Measurements from ENCODE around the gene CPNE1. TPM values are rescaled to one million over a fixed set of nuclear protein-coding genes. Genes with fewer than 3 reads are reported as not detected.

The CPNE1 gene
- total RNA-seq, 1 experiment from 2014 or later: 155 TPM

DNA sequence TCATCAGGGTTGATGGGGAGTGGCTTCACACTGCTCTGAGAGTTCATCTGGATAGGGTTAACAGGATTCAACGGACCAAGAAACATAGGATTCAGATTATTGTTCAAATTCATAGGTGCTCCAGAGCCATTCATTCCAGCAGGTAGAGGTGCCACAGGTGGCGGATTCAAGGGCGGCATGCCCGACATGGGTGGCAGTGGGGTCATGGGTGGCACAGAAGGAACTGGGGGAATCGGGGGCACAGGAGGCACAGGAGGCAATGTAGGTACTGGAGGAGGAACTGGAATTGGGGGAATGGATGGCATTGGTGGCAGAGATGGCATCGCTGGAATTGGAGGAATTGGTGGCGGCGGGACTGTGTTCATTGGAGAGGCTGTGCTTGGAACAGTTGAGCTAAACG is 10.3 kb downstream of the CPNE1 start:
- Histone ChIP-seq H3K4ac (ENCODE audit: low read depth, low read length) (no peak overlapping the region), H2AK5ac (ENCODE audit: insufficient read length, low read length) (no peak overlapping the region), H2AFZ (ENCODE audit: low read length) (no peak overlapping the region), H3K79me1 (ENCODE audit: insufficient read depth, low read depth, low read length, poor library complexity, severe bottlenecking) (peaks cover 5% of the 10 kb centered on the region), H4K91ac (ENCODE audit: insufficient read length, low read depth, low read length) (no peak overlapping the region), H3K9ac (ENCODE audit: extremely low read depth, insufficient read length, low read length) (no peak overlapping the region), H3K9me3 (ENCODE audit: control insufficient read depth, low read depth, low read length) (no peaks in the 10 kb centered on the region), H3K4me2 (ENCODE audit: insufficient read depth, insufficient read length, low read length) (no peak overlapping the region), H3K56ac (ENCODE audit: insufficient read length, low read depth, low read length) (no peak overlapping the region), H3K23ac (ENCODE audit: insufficient read length, low read depth, low read length) (no peak overlapping the region), H3T11ph (ENCODE audit: low read length) (no peak overlapping the region), H3K79me2 (ENCODE audit: insufficient read depth, low read length) (peaks cover 64% of the 10 kb centered on the region), H4K5ac (ENCODE audit: insufficient read length, low read depth, low read length) (no peak overlapping the region), H2BK12ac (ENCODE audit: insufficient read length, low read depth, low read length) (no peak overlapping the region), H2BK5ac (ENCODE audit: insufficient read length, low read length) (no peak overlapping the region), H4K20me1 (ENCODE audit: control insufficient read depth, insufficient read depth, insufficient read length) (peaks cover 4% of the 10 kb centered on the region), H3K23me2 (ENCODE audit: insufficient read length, low read depth, low read length, poor library complexity, severe bottlenecking) (no peaks in the 10 kb centered on the region), H2BK120ac (ENCODE audit: low read depth, low read length, poor library complexity, severe bottlenecking) (no peak overlapping the region), H3K14ac (ENCODE audit: insufficient read depth, low read length) (no peak overlapping the region), H4K8ac (replicated peaks; ENCODE audit: insufficient read length, low read depth, low read length) (no peak overlapping the region), H3K4me1 (ENCODE audit: insufficient read depth, low read length) (no peaks in the 10 kb centered on the region), H3K18ac (ENCODE audit: insufficient read length, low read depth, low read length) (no peak overlapping the region), H3K27me3 (ENCODE audit: insufficient read depth, low read length) (no peaks in the 10 kb centered on the region), H2BK20ac (ENCODE audit: low read depth, low read length, poor library complexity, severe bottlenecking) (no peak overlapping the region), H3K27ac (ENCODE audit: insufficient read length, low read depth, low read length) (no peak overlapping the region), H2BK15ac (ENCODE audit: low read depth, low read length) (no peak overlapping the region)
- Mint-ChIP-seq H3K4me1 (peaks cover 11 to 12% of the 10 kb centered on the region in 2 experiments), H3K9me3 (no peaks in the 10 kb centered on the region), H3K27me3 (ENCODE audit: low read depth) (no peaks in the 10 kb centered on the region), H3K36me3 (ENCODE audit: insufficient read depth in 1 of 3, low read depth in 3 of 3) (peaks cover 2 to 24% (median 18%) of the 10 kb centered on the region in 3 experiments; a peak in 5 of 7 replicates), H3K27ac (no peak overlapping the region), H3K4me3 (no peak overlapping the region)
- TF ChIP-seq, protein P1, sequence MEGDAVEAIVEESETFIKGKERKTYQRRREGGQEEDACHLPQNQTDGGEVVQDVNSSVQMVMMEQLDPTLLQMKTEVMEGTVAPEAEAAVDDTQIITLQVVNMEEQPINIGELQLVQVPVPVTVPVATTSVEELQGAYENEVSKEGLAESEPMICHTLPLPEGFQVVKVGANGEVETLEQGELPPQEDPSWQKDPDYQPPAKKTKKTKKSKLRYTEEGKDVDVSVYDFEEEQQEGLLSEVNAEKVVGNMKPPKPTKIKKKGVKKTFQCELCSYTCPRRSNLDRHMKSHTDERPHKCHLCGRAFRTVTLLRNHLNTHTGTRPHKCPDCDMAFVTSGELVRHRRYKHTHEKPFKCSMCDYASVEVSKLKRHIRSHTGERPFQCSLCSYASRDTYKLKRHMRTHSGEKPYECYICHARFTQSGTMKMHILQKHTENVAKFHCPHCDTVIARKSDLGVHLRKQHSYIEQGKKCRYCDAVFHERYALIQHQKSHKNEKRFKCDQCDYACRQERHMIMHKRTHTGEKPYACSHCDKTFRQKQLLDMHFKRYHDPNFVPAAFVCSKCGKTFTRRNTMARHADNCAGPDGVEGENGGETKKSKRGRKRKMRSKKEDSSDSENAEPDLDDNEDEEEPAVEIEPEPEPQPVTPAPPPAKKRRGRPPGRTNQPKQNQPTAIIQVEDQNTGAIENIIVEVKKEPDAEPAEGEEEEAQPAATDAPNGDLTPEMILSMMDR (conservative IDR thresholded peaks at IDR 0.05): no peak
- WGBS (ENCODE audit: extremely low coverage, insufficient read length, low lambda C conversion rate): no CpG with 5 or more reads among the region's 9 CpGs
- DNase-seq: no peak

Data from H9 (cell line).